Calu3 (cell line): ENCODE data around the gene HCN1. TPM values are rescaled to one million over a fixed set of nuclear protein-coding genes. Genes with fewer than 3 reads are reported as not detected.

Experiments used
- BruUV-seq: library from RNA; stranded (reverse); fragments of 400-500 nt; replicated peaks from 2 replicates; lab custom pipeline; 2021; lab: Mats Ljungman, UMichigan
- CTCF ChIA-PET: fragments of 300-600 bp; sonication (Branson Sonifier 250); formaldehyde crosslinking; loops from one replicate; lab custom pipeline; 2022; ENCODE audit warnings: antibody characterized with exemption; lab: Charles Lee
- DNase-seq: peaks from one replicate; pipeline ENCODE4 v3.0.0; 2022
- H3K27ac Mint-ChIP-seq: one replicate; pipeline ENCODE4 v1.8.0; 2022; ENCODE audit warnings: mixed read lengths; ENCODE audit not compliant: unreplicated experiment
- H3K27me3 Mint-ChIP-seq: one replicate; pipeline ENCODE4 v1.8.0; 2022; ENCODE audit warnings: mixed read lengths; ENCODE audit not compliant: unreplicated experiment
- H3K36me3 Mint-ChIP-seq: one replicate; pipeline ENCODE4 v1.8.0; 2022; ENCODE audit warnings: mild to moderate bottlenecking, moderate library complexity, mixed read lengths; ENCODE audit not compliant: insufficient read depth, unreplicated experiment
- H3K4me1 Mint-ChIP-seq: one replicate; pipeline ENCODE4 v1.8.0; 2022; ENCODE audit warnings: mild to moderate bottlenecking, low read depth, mixed read lengths; ENCODE audit not compliant: unreplicated experiment
- H3K4me3 Mint-ChIP-seq: one replicate; pipeline ENCODE4 v1.8.0; 2022; ENCODE audit warnings: mild to moderate bottlenecking, low read depth, moderate library complexity, mixed read lengths; ENCODE audit not compliant: unreplicated experiment
- H3K9me3 Mint-ChIP-seq: one replicate; pipeline ENCODE4 v1.8.0; 2022; ENCODE audit warnings: low read depth, mixed read lengths; ENCODE audit not compliant: unreplicated experiment
- intact Hi-C: fragments of 100-400 bp; cut with micrococcal nuclease; formaldehyde crosslinking; loops from one replicate; pipeline ENCODE4 v1.10.0; 2022; ENCODE audit not compliant: unreplicated experiment
- total RNA-seq: library from RNA; stranded (reverse); gene quantifications from 2 replicates; pipeline ENCODE4 v1.2.3, GENCODE V29; 2022
- TF ChIP-seq, protein P1 (sequence below): fragments of 200-600 bp; IDR thresholded peaks from one replicate; pipeline ENCODE4 v1.8.0; 2022; ENCODE audit warnings: antibody characterized with exemption; ENCODE audit not compliant: unreplicated experiment

HCN1 gene
- total RNA-seq, 1 experiment from 2014 or later: not detected

DNA sequence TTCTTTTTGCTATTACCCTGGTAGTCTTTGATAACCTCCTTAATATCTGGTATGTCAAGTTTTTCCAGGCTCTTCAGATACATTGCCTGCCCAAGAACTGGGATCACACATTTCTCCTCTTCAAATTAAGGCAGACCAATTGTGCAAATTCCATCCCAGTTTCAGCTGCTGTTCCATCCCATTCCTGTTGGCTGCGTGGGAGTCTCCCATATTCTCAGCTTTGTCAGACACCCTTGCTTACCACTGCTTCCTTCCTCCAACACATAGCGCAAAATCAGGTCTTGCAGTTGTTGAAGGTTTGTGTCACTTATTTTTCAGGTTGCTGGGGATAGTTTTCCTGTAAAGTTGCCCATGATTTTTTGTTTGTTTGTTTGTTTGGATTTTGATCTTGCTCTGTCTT, 15.2 kb downstream of the HCN1 start:
- CTCF ChIA-PET: no interaction called here
- Mint-ChIP-seq H3K4me3 (no peak overlapping the region), H3K36me3 (no peaks in the 10 kb centered on the region), H3K4me1 (no peaks in the 10 kb centered on the region), H3K27ac (no peak overlapping the region), H3K27me3 (no peaks in the 10 kb centered on the region), H3K9me3 (peaks cover 8% of the 10 kb centered on the region)
- intact Hi-C loops: no loop called here
- TF ChIP-seq, protein P1, sequence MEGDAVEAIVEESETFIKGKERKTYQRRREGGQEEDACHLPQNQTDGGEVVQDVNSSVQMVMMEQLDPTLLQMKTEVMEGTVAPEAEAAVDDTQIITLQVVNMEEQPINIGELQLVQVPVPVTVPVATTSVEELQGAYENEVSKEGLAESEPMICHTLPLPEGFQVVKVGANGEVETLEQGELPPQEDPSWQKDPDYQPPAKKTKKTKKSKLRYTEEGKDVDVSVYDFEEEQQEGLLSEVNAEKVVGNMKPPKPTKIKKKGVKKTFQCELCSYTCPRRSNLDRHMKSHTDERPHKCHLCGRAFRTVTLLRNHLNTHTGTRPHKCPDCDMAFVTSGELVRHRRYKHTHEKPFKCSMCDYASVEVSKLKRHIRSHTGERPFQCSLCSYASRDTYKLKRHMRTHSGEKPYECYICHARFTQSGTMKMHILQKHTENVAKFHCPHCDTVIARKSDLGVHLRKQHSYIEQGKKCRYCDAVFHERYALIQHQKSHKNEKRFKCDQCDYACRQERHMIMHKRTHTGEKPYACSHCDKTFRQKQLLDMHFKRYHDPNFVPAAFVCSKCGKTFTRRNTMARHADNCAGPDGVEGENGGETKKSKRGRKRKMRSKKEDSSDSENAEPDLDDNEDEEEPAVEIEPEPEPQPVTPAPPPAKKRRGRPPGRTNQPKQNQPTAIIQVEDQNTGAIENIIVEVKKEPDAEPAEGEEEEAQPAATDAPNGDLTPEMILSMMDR: no peak
- BruUV-seq: no TSS peak
- no peak for DNase-seq

DNA sequence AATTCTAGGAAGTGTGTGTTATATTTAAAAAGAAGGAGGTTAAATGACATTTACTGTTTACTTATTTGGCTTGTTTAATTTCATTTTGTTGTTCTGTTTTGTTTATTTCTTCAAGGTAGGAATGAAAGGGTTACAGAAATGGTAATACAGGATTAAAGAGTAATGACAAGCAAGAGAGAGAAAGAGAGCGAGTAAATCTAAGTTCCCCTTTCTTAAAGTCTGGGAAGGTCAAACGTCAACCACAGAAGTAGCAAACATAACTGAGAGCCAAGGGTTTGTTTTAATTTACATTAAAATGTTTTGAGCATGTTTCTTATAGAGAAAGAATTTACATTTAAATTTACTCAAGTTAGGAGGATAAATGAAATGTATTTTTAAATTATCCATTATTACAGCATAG, 18.7 kb downstream of the HCN1 start:
- Mint-ChIP-seq H3K27ac (no peak overlapping the region), H3K36me3 (no peaks in the 10 kb centered on the region), H3K4me3 (no peak overlapping the region), H3K27me3 (no peaks in the 10 kb centered on the region), H3K4me1 (no peaks in the 10 kb centered on the region), H3K9me3 (peaks cover 8% of the 10 kb centered on the region)
- intact Hi-C loops: no loop called here
- BruUV-seq: no TSS peak
- CTCF ChIA-PET: no interaction called here
- DNase-seq: no peak
- TF ChIP-seq, protein P1: no peak

DNA sequence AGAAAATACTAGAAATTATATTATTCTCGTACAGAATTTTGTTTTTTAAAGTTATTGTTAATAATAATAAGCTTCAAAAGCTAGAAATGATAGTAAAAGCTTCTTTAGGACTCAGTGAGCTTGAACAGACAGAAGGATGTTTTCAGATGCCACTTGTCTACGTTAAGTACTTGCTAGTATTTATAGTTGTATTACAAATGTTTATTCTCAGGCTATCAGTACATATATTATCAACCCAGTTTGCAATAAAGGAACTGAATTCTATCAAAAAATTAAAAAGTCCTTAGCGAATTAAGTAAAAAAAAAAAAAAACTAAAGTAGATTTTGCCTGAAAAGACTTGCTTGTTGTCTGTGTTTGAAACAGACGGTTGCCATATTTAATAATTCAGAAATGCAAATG, 23.9 kb downstream of the HCN1 start:
- Mint-ChIP-seq H3K36me3 (no peaks in the 10 kb centered on the region), H3K9me3 (peaks cover 15% of the 10 kb centered on the region), H3K27me3 (no peaks in the 10 kb centered on the region), H3K4me1 (no peaks in the 10 kb centered on the region), H3K4me3 (no peak overlapping the region), H3K27ac (no peak overlapping the region)
- DNase-seq: no peak
- intact Hi-C loops: no loop called here
- BruUV-seq: no TSS peak
- CTCF ChIA-PET: no interaction called here
- TF ChIP-seq, protein P1: no peak

DNA sequence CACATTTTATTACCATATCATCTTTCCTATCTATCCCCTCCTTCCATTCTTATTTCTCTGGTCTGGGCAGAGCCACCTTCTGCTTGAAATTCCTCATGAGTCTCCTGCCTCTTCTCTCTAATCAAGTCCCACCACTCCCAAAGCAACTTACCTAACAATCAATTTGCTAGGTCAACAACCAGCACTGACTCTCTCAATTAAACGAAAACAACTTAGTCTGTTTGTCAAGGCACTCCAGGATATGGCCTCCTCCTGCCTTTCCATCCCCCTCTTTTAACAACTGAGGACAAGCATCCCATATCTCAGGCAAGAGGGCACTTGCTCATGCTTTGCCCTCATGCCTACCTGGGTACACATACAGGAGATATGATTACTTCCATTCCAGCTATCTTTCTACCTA, 47.4 kb downstream of the HCN1 start:
- intact Hi-C loops: no loop called here
- no peaks in the 10 kb centered on the region for H3K4me1 Mint-ChIP-seq
- H3K36me3 Mint-ChIP-seq: no peaks in the 10 kb centered on the region
- no TSS peak for BruUV-seq
- no peak overlapping the region for H3K27ac Mint-ChIP-seq
- H3K9me3 Mint-ChIP-seq: peaks cover 18% of the 10 kb centered on the region
- TF ChIP-seq, protein P1: no peak
- DNase-seq: no peak
- CTCF ChIA-PET: no interaction called here
- no peaks in the 10 kb centered on the region for H3K27me3 Mint-ChIP-seq
- H3K4me3 Mint-ChIP-seq: no peak overlapping the region
